Fibroblast of the aortic adventitia (primary cell): ENCODE results near the gene NLRC5. TPM values are rescaled to one million over a fixed set of nuclear protein-coding genes. Genes with fewer than 3 reads are reported as not detected.

Experiments used
- DNase-seq: peaks from one replicate; pipeline ENCODE4 v3.0.0-alpha.2; 2010; ENCODE audit warnings: low read depth
- H3K4me3 ChIP-seq: 2 replicates; pipeline ENCODE4 v1.5.1; 2011; ENCODE audit warnings: low read depth, mild to moderate bottlenecking, control low read depth, low read length, moderate library complexity
- CTCF ChIP-seq: IDR thresholded peaks from 2 replicates; pipeline ENCODE4 v1.5.1; 2011; ENCODE audit warnings: mild to moderate bottlenecking, low read length, control low read depth, inconsistent platforms; ENCODE audit not compliant: insufficient read depth
- total RNA-seq: library from RNA; depleted of rRNA; stranded (reverse); fragments of >200 nt; gene quantifications from 2 replicates; pipeline ENCODE4 v1.2.3, GENCODE V29; 2012; ENCODE audit warnings: low replicate concordance

NLRC5 gene
- total RNA-seq, 1 donor: 31.0 TPM

- no peak for TF ChIP-seq CTCF
- peak; percentile 76 for DNase-seq
- H3K4me3 ChIP-seq: no peak overlapping the region
Measured at GRCh38 chr16:56961386-56961785, 28.0 kb upstream of the NLRC5 start.

GRCh38 chr16:56961851-56962281, 27.5 kb upstream of the NLRC5 start, which contains the start of gene CETP:
CETP (plus strand) TSS chr16:56961950; CDS start chr16:56961980, 30 bp downstream.
- H3K4me3 ChIP-seq: no peak within 1 kb of the TSS
- no peak for DNase-seq
- TF ChIP-seq CTCF: no peak

DNA sequence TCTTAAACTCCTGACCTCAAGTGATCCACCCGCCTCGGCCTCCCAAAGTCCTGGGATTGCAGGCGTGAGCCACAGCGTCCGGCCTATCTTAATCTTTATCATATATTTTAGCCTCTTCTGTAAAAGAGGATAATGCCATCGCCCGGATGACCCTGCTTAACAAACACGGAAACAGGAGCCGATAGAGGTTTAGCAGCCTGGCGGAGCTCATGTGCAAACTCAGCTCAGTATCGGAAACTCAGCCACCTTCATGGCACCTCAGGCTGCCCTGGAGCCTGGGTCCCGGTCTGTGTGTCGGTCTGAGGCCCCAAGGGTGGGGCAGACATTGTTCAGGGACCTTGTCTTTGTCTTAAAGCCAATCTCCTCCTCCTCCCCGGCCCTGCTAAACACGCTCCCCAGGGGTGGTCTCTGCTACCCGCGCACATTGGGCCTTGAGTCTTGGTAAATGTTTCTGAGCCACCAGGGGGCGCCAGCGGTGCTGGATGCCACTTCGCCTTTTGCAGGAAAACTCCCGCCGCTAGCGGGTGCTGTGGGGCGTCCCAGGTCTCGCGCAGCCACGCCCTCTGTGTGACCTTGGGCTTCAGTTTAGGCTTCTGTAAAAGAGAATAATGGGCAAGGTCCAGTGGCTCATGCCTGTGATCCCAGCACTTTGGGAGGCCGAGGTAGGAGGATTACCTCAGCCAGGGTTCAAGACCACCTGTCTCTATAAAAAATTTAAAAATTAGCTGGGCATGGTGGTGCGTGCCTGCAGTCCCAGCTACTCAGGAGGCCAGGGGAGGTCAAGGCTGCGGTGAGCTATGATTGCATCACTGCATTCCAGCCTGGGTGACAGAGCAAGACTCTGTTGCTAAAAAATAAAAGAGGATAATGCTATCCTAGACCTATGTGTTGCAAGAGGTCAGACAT, 24.9 kb upstream of the NLRC5 start:
- TF ChIP-seq CTCF: peak; percentile 75
- H3K4me3 ChIP-seq: no peak overlapping the region
- peak; percentile 93 for DNase-seq

- H3K4me3 ChIP-seq: no peak overlapping the region
- no peak for DNase-seq
- no peak for TF ChIP-seq CTCF
Measured at GRCh38 chr16:56965149-56966092, 23.9 kb upstream of the NLRC5 start.

DNA sequence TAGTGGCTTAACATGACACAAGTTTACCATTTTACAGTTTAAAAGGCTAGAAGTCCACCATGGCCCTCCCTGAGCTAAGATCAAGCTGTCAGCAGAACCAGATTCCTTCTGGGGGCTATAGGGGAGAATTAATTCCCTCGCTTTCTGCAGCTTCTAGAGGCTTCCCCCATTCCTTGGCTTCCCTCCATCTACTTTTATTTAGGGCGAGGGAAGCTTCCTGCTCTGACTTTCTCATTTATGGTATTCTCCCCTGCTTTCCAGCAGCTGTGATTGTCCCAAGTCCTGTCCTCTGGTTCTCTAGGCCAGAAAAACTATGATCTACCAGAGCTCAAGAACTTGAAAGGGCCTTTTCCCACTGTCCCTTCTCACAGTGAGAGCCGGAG, 23.3 kb upstream of the NLRC5 start:
- DNase-seq: no peak
- no peak overlapping the region for H3K4me3 ChIP-seq
- TF ChIP-seq CTCF: no peak

- TF ChIP-seq CTCF: no peak
- no peak overlapping the region for H3K4me3 ChIP-seq
- peak; percentile 66 for DNase-seq
Measured at GRCh38 chr16:56967733-56968132, 21.6 kb upstream of the NLRC5 start.
